ENCODE results near the gene SLC5A9. TPM values are rescaled to one million over a fixed set of nuclear protein-coding genes. Genes with fewer than 3 reads are reported as not detected.

Gene SLC5A9
- total and polyA plus RNA-seq, 9 donors = 0.01 to 1.4 (median 0.69) TPM; not detected in 4

- DNase-seq = no peak
- Histone ChIP-seq H3K4me3 (no peak overlapping the region), H3K36me3 (no peaks in the 10 kb centered on the region), H3K4me1 (ENCODE audit: insufficient read depth) (no peaks in the 10 kb centered on the region), H3K27me3 (no peaks in the 10 kb centered on the region), H3K27ac (no peak overlapping the region), H3K9me3 (no peaks in the 10 kb centered on the region)
- intact Hi-C loops (cut with DNase I) = no loop called here
- TF ChIP-seq, protein P1, sequence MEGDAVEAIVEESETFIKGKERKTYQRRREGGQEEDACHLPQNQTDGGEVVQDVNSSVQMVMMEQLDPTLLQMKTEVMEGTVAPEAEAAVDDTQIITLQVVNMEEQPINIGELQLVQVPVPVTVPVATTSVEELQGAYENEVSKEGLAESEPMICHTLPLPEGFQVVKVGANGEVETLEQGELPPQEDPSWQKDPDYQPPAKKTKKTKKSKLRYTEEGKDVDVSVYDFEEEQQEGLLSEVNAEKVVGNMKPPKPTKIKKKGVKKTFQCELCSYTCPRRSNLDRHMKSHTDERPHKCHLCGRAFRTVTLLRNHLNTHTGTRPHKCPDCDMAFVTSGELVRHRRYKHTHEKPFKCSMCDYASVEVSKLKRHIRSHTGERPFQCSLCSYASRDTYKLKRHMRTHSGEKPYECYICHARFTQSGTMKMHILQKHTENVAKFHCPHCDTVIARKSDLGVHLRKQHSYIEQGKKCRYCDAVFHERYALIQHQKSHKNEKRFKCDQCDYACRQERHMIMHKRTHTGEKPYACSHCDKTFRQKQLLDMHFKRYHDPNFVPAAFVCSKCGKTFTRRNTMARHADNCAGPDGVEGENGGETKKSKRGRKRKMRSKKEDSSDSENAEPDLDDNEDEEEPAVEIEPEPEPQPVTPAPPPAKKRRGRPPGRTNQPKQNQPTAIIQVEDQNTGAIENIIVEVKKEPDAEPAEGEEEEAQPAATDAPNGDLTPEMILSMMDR (IDR thresholded peaks at IDR 0.05) = no peak
- TF ChIP-seq EP300 (IDR thresholded peaks at IDR 0.05) = no peak
- TF ChIP-seq POLR2A (IDR thresholded peaks at IDR 0.05) = no peak
- 91 to 100% (median 92%) methylated on average over 1 of the region's 1 CpG for WGBS, 3 donors
Measured at GRCh38 chr1:48246727-48247126, 24.2 kb downstream of the SLC5A9 start.

DNA sequence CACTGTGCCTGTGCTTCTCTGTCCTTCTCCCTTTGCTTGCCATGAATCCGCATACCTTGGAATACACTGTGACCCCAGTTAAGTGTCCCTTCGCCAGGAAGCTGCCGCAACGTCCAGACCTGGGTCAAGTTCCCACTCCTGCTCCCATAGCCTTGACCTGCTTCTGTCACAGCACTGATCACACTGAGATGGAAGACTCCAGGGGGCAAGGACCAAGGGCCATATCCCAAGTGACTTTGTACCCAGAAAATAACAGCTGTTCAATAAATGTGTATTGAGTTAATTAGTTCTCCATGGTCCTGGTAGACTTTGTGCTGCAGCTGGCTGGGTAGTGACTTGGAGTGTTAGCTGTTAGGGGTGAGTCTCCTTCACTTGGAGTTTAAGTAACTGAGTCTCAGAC is 25.8 kb downstream of the SLC5A9 start:
- Histone ChIP-seq H3K4me1 (ENCODE audit: insufficient read depth) (no peaks in the 10 kb centered on the region), H3K9me3 (no peaks in the 10 kb centered on the region), H3K27ac (no peak overlapping the region), H3K4me3 (no peak overlapping the region), H3K27me3 (no peaks in the 10 kb centered on the region), H3K36me3 (no peaks in the 10 kb centered on the region)
- TF ChIP-seq POLR2A (IDR thresholded peaks at IDR 0.05) = no peak
- TF ChIP-seq, protein P1 (IDR thresholded peaks at IDR 0.05) = no peak
- TF ChIP-seq EP300 (IDR thresholded peaks at IDR 0.05) = no peak
- no peak for DNase-seq
- intact Hi-C loops (cut with DNase I) = no loop called here
- WGBS, 3 donors = 77 to 94% (median 85%) methylated on average over 4 of the region's 4 CpGs

- intact Hi-C loops (cut with DNase I) = no loop called here
- Histone ChIP-seq H3K4me1 (ENCODE audit: insufficient read depth) (no peaks in the 10 kb centered on the region), H3K36me3 (no peaks in the 10 kb centered on the region), H3K27me3 (no peaks in the 10 kb centered on the region), H3K9me3 (no peaks in the 10 kb centered on the region), H3K4me3 (no peak overlapping the region), H3K27ac (no peak overlapping the region)
- TF ChIP-seq POLR2A (IDR thresholded peaks at IDR 0.05) = no peak
- TF ChIP-seq, protein P1 (IDR thresholded peaks at IDR 0.05) = no peak
- TF ChIP-seq EP300 (IDR thresholded peaks at IDR 0.05) = no peak
- no peak for DNase-seq
- 96% methylated on average over 3 of the region's 3 CpGs for WGBS, 3 donors
Measured at GRCh38 chr1:48249868-48250267, 27.4 kb downstream of the SLC5A9 start.

GRCh38 chr1:48250572-48250971 is 28.1 kb downstream of the SLC5A9 start:
- TF ChIP-seq EP300 (IDR thresholded peaks at IDR 0.05) = no peak
- no peak for TF ChIP-seq POLR2A (IDR thresholded peaks at IDR 0.05)
- TF ChIP-seq, protein P1 (IDR thresholded peaks at IDR 0.05) = no peak
- no peak for DNase-seq
- intact Hi-C loops (cut with DNase I) = no loop called here
- Histone ChIP-seq H3K36me3 (no peaks in the 10 kb centered on the region), H3K9me3 (no peaks in the 10 kb centered on the region), H3K4me1 (ENCODE audit: insufficient read depth) (no peaks in the 10 kb centered on the region), H3K27ac (no peak overlapping the region), H3K4me3 (no peak overlapping the region), H3K27me3 (no peaks in the 10 kb centered on the region)
- WGBS, 3 donors = 11 to 22% (median 17%) methylated on average over 3 of the region's 3 CpGs
